Transverse colon (tissue), 4 donors: Measurements from ENCODE around the gene PWWP2A.

Source experiments
- CTCF ChIP-seq, 5 experiments: fragments of 200-600 bp in 3 of 5; fragments of 450-650 bp in 2 of 5; sonication (generic) in 3 of 5; IDR thresholded peaks; 1 replicate in 2 of 5; 2 replicates in 3 of 5; pipeline ENCODE4 v1.5.1; 2016 to 2017; ENCODE audit warnings: antibody characterized with exemption in 5 of 5, inconsistent platforms in 3 of 5, mild to moderate bottlenecking in 2 of 5, moderate library complexity in 1 of 5
- POLR2AphosphoS5 ChIP-seq, 3 donors: sonication (generic); formaldehyde crosslinking; IDR thresholded peaks; one replicate each; pipeline ENCODE4 v1.6.1; 2016; ENCODE audit warnings: antibody characterized with exemption in 3 of 3

DNA sequence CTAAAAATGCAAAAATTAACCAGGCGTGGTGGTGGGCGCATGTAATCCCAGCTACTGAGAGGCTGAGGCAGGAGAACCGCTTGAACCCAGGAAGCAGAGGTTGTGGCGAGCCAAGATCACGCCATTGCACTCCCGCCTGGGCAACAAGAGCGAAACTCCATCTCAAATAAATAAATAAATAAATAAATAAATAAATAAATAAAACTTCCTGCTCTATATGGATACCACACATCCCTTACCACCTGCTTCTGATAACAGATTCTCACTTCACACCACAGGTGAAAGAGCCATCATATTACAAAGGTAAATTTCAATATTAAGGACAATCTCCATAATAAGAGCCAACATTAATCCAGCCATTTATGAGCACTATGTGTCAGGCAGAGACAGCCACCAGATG lies 9.4 kb upstream of the PWWP2A start:
- TF ChIP-seq POLR2AphosphoS5 (IDR thresholded peaks at IDR 0.05) (no peak), CTCF (IDR thresholded peaks at IDR 0.05) (no peak)
